Gastrocnemius medialis (tissue), 4 donors: ENCODE measurements around the gene PACS2. TPM values are rescaled to one million over a fixed set of nuclear protein-coding genes. Genes with fewer than 3 reads are reported as not detected.

ENCODE experiments used
- ATAC-seq, 2 donors: fragments of 150-250 bp; one replicate each; pipeline ENCODE4 v1.9.1; 2016
- DNase-seq, 2 donors: peaks; one replicate each; pipeline ENCODE4 v3.0.0-alpha.2; 2019
- H3K27ac ChIP-seq, 4 donors: fragments of 200-600 bp; sonication (generic); 1 replicate in 1 of 4; 2 replicates in 3 of 4; pipeline ENCODE4 v1.5.1; 2016 to 2018; ENCODE audit warnings: mild to moderate bottlenecking in 2 of 4, moderate library complexity in 1 of 4
- H3K27me3 ChIP-seq, 3 donors: fragments of 200-600 bp; sonication (generic) in 2 of 3; 1 replicate in 1 of 3; 2 replicates in 2 of 3; pipeline versions ENCODE4 v1.5.1 to v1.6.0; 2016 to 2019; ENCODE audit warnings: mild to moderate bottlenecking in 1 of 3, moderate library complexity in 1 of 3
- H3K36me3 ChIP-seq, 2 donors: fragments of 200-600 bp; sonication (generic) in 1 of 2; one replicate each; pipeline ENCODE4 v1.5.1; 2017 to 2018
- H3K4me1 ChIP-seq, 2 donors: fragments of 200-600 bp; sonication (generic) in 1 of 2; one replicate each; pipeline ENCODE4 v1.5.1; 2016 to 2017; ENCODE audit warnings: mild to moderate bottlenecking in 2 of 2
- H3K4me3 ChIP-seq, 4 donors: fragments of 200-600 bp; sonication (generic) in 3 of 4; 1 replicate in 1 of 4; 2 replicates in 3 of 4; pipeline ENCODE4 v1.5.1; 2016 to 2019; ENCODE audit warnings: mild to moderate bottlenecking in 2 of 4
- H3K9me3 ChIP-seq, 3 donors: fragments of 200-600 bp; sonication (generic) in 2 of 3; 1 replicate in 1 of 3; 2 replicates in 2 of 3; pipeline ENCODE4 v1.5.1; 2016 to 2019
- POLR2A ChIP-seq, 2 donors: fragments of 450-650 bp; IDR thresholded peaks; one replicate each; pipeline ENCODE4 v1.6.1; 2017; ENCODE audit warnings: antibody characterized with exemption in 2 of 2, mild to moderate bottlenecking in 2 of 2, moderate library complexity in 2 of 2
- in situ Hi-C, 4 donors: fragments of 200-750 bp; cut with MboI; loops; one replicate each; pipeline versions ENCODE4 v1.15.0 to v1.8.0; 2017; ENCODE audit warnings: low sequenced_read_pairs in 4 of 4
- intact Hi-C: fragments of 100-400 bp; cut with DNase I; formaldehyde crosslinking; loops from one replicate; pipeline ENCODE4 v1.15.1; 2023; ENCODE audit warnings: low total_unique reads
- total RNA-seq, 4 donors: library from RNA; depleted of rRNA; stranded (reverse); fragments of >200 nt; gene quantifications; one replicate each; pipeline versions ENCODE4 v1.1.0 to v1.2.3, GENCODE V29; 2016
- TF ChIP-seq, protein P1 (sequence below), 5 experiments: fragments of 450-650 bp in 3 of 5; fragments of 200-600 bp in 2 of 5; sonication (generic) in 2 of 5; IDR thresholded peaks in 4 of 5; conservative IDR thresholded peaks in 1 of 5; 1 replicate in 4 of 5; 2 replicates in 1 of 5; pipeline ENCODE4 v1.5.1; 2016 to 2019; ENCODE audit warnings: antibody characterized with exemption in 5 of 5, mild to moderate bottlenecking in 3 of 5, moderate library complexity in 3 of 5

Gene PACS2
- total RNA-seq, 4 donors from 2014 or later, result 81.0 to 115 (median 93.1) TPM

DNA sequence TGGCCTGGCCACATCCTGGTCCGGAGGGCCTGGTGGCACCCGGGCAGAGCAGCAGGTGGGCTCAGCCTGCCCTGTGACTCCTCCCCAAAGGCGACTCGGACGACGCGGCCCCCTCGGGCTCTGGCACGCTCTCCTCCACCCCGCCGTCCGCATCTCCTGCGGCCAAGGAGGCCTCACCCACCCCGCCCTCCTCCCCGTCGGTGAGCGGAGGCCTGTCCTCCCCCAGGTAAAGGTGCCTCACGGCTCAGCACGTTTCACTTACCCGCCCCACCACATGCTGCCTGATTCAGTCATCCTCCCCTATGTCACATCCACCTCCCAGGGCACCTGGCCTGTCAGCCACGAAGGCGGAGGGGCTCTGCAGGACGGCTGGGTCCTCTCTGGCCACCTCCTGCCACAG, 77.0 kb downstream of the PACS2 start:
- Histone ChIP-seq H3K9me3 (no peaks in the 10 kb centered on the region), H3K27ac (no peak overlapping the region), H3K4me1 (peaks cover 0 to 6% of the 10 kb centered on the region in 2 donors), H3K36me3 (peaks cover 0 to 10% of the 10 kb centered on the region in 2 donors), H3K4me3 (no peak overlapping the region), H3K27me3 (no peaks in the 10 kb centered on the region)
- ATAC-seq (no peak), DNase-seq (no peak)
- in situ Hi-C loops, result no loop called here
- no peak for TF ChIP-seq POLR2A (IDR thresholded peaks at IDR 0.05)
- TF ChIP-seq, protein P1, sequence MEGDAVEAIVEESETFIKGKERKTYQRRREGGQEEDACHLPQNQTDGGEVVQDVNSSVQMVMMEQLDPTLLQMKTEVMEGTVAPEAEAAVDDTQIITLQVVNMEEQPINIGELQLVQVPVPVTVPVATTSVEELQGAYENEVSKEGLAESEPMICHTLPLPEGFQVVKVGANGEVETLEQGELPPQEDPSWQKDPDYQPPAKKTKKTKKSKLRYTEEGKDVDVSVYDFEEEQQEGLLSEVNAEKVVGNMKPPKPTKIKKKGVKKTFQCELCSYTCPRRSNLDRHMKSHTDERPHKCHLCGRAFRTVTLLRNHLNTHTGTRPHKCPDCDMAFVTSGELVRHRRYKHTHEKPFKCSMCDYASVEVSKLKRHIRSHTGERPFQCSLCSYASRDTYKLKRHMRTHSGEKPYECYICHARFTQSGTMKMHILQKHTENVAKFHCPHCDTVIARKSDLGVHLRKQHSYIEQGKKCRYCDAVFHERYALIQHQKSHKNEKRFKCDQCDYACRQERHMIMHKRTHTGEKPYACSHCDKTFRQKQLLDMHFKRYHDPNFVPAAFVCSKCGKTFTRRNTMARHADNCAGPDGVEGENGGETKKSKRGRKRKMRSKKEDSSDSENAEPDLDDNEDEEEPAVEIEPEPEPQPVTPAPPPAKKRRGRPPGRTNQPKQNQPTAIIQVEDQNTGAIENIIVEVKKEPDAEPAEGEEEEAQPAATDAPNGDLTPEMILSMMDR (IDR thresholded peaks at IDR 0.05 in 4 of 5, conservative IDR thresholded peaks at IDR 0.05 in 1 of 5), result no peak
- intact Hi-C loops, result no loop called here

DNA sequence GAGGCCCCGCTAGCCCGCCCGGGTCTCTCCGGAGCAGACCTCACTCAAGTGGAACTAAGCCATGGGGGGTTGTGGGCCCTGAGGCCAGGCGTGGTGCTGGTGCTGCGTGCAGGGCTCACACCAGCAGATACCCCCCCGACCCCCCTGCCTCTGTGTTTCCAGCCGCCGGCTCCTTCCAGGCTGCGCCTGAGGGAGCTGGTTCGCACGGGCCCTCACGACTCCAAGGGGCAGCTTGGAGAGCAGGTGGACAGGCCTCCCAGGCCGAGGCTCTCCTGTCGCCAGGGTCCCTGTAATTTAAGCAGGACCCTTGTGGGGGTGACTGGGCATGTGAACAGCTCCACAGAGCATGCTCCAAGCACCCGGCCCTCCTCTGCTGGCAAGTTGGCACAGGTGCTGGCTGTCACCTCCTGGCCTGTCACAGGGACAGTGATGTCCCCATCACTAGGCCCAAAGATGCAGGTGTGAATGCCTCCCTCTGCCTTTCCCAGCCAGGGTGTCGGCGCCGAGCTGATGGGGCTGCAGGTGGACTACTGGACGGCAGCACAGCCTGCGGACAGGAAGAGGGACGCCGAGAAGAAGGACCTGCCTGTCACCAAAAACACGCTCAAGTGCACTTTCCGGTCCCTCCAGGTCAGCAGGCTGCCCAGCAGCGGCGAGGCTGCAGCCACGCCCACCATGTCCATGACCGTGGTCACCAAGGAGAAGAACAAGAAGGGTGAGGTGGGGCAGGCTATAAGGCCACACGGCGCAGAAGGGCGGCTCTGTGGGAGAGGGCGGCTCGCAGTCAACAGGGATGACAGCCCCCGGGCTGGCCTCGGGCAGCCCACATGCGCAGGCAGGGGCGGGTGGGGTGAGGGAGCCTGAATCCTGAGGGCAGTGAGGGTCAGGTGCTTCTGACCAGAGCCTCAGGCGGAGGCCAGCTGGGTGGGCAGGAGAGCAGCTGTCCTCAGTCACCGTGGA, 77.9 kb downstream of the PACS2 start:
- no peak overlapping the region for H3K27ac ChIP-seq
- peaks cover under 1 to 6% of the 10 kb centered on the region in 2 donors for H3K4me1 ChIP-seq
- H3K9me3 ChIP-seq, result no peaks in the 10 kb centered on the region
- no peak for DNase-seq
- no peak for ATAC-seq
- H3K27me3 ChIP-seq, result no peaks in the 10 kb centered on the region
- intact Hi-C loops (no loop called here), in situ Hi-C loops (no loop called here)
- TF ChIP-seq POLR2A (IDR thresholded peaks at IDR 0.05), result no peak
- TF ChIP-seq, protein P1 (IDR thresholded peaks at IDR 0.05 in 4 of 5, conservative IDR thresholded peaks at IDR 0.05 in 1 of 5), result no peak
- peaks cover 0 to 10% of the 10 kb centered on the region in 2 donors for H3K36me3 ChIP-seq
- no peak overlapping the region for H3K4me3 ChIP-seq

DNA sequence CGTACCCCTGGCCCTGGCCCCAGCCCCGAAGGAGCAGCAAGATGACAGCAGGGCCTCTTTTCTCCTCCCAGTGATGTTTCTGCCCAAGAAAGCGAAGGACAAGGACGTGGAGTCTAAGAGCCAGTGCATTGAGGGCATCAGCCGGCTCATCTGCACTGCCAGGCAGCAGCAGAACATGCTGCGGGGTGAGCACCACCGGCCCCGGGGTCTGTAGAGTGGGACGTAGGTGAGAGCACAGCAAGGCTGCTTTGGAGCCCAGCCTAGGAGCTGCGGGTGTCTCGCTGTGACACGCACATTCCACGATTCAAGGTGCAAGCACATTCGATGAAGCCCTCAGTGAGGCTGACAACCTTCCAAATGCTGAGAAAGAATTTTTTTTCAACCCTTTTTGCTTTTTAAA, 78.6 kb downstream of the PACS2 start:
- Histone ChIP-seq H3K27me3 (no peaks in the 10 kb centered on the region), H3K9me3 (no peaks in the 10 kb centered on the region), H3K36me3 (peaks cover 0 to 10% of the 10 kb centered on the region in 2 donors), H3K4me3 (no peak overlapping the region), H3K27ac (no peak overlapping the region), H3K4me1 (peaks cover 6 to 11% of the 10 kb centered on the region in 2 donors)
- no peak for DNase-seq
- in situ Hi-C loops, result no loop called here
- no peak for ATAC-seq
- intact Hi-C loops, result no loop called here
- TF ChIP-seq POLR2A (IDR thresholded peaks at IDR 0.05), result no peak
- TF ChIP-seq, protein P1 (IDR thresholded peaks at IDR 0.05 in 4 of 5, conservative IDR thresholded peaks at IDR 0.05 in 1 of 5), result no peak

DNA sequence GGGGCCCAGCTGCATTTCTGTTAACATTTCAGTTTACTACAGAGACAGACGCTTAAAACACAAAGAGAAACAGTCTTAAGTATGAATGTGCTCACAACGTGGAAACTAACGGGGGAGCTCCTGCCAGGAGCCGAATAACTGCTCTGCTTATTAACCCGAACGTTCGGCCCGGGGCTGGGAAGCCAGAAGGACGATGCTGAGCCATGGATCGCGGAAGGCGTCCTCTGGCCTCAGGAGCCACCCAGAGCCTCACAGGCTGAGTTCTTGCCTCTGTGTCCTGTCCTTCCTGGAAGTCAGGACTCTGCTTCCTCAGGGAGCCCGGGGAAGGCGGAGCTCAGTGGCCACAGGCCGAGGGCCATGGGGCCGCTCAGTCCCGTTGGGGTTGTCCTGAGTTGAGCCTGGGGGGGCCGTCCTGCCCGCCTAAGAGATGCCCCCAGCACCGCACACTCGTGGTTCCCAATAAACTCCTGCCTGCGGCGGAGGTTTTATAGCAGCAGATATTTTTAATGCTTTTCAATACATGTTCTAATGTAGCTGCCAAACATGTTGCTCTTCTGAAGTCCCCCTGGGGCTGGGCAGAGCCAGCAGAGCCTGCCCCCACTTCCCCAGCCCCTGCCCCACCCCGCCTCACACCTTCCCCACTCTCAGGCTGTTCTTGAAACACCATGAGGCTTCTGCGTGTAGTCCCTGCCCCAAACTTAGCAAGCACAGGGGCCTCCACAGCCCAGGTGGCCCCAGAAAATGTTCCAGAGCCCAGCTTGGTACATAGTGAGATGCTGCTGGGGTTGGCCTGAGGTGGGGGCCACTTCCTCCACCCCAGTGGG, 80.4 kb downstream of the PACS2 start:
- intact Hi-C loops, result no loop called here
- Histone ChIP-seq H3K27ac (no peak overlapping the region), H3K4me3 (no peak overlapping the region), H3K27me3 (no peaks in the 10 kb centered on the region), H3K36me3 (peaks cover 0 to 10% of the 10 kb centered on the region in 2 donors), H3K9me3 (no peaks in the 10 kb centered on the region), H3K4me1 (peaks cover 17 to 20% of the 10 kb centered on the region in 2 donors)
- DNase-seq (no peak), ATAC-seq (no peak)
- in situ Hi-C loops, result no loop called here
- TF ChIP-seq POLR2A (IDR thresholded peaks at IDR 0.05), result no peak
- TF ChIP-seq, protein P1 (IDR thresholded peaks at IDR 0.05 in 4 of 5, conservative IDR thresholded peaks at IDR 0.05 in 1 of 5), result no peak
